HL-60 (cell line): Measurements from ENCODE around the gene UEVLD.

ENCODE experiments used
- DNase-seq, 2 experiments: peaks; one replicate each; pipeline ENCODE4 v3.0.0-alpha.2; 2010 to 2020; ENCODE audit warnings: low read depth in 1 of 2, low spot score in 1 of 2
- H3K27ac ChIP-seq: fragments of 250-450 bp; sonication (Bioruptor Pico); replicated peaks from 2 replicates; pipeline ENCODE4 v1.5.1; 2020; ENCODE audit warnings: mild to moderate bottlenecking, moderate library complexity
- H3K27me3 ChIP-seq: fragments of 250-450 bp; sonication (Bioruptor Pico); 2 replicates; pipeline ENCODE4 v1.5.1; 2021; ENCODE audit warnings: mild to moderate bottlenecking, moderate library complexity; ENCODE audit not compliant: insufficient read depth, poor library complexity, severe bottlenecking
- H3K4me3 ChIP-seq: replicated peaks from 2 replicates; pipeline ENCODE4 v1.5.1; 2011; ENCODE audit warnings: mild to moderate bottlenecking, control low read depth, low read length; ENCODE audit not compliant: insufficient read depth
- GABPA ChIP-seq: IDR thresholded peaks from 2 replicates; pipeline ENCODE4 v1.6.1; 2012; ENCODE audit warnings: low read depth
- POLR2AphosphoS5 ChIP-seq: IDR thresholded peaks from 2 replicates; pipeline ENCODE4 v1.6.1; 2012; ENCODE audit warnings: low read depth
- SPI1 ChIP-seq: IDR thresholded peaks from 2 replicates; pipeline ENCODE4 v1.6.1; 2012; ENCODE audit warnings: low read depth, mild to moderate bottlenecking, borderline replicate concordance
- TF ChIP-seq, protein P1 (sequence below): IDR thresholded peaks from one replicate; pipeline ENCODE4 v1.5.1; 2011; ENCODE audit warnings: low read length, control low read depth, inconsistent platforms; ENCODE audit not compliant: insufficient read depth
- TF ChIP-seq, protein P2 (sequence below): IDR thresholded peaks from 2 replicates; pipeline ENCODE4 v1.6.1; 2012; ENCODE audit warnings: low read depth; ENCODE audit not compliant: insufficient replicate concordance

UEVLD gene

DNA sequence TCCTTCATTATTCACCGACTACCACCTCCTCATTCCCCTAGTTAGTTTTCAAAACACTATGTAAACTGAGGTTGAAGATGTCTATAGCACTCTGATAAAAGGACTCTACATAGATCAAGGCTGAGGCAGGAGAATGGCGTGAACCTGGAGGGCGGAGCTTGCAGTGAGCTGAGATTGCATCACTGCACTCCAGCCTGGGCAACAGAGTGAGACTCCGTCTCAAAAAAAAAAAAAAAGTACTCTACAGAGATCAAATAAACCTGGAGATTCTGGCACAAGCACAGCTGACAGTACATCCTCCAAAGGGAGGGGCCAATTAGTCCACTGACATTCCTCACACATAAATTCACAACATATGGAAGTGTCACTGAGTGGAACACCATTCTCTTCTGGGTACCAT lies 92.8 kb downstream of the UEVLD start:
- TF ChIP-seq, protein P1, sequence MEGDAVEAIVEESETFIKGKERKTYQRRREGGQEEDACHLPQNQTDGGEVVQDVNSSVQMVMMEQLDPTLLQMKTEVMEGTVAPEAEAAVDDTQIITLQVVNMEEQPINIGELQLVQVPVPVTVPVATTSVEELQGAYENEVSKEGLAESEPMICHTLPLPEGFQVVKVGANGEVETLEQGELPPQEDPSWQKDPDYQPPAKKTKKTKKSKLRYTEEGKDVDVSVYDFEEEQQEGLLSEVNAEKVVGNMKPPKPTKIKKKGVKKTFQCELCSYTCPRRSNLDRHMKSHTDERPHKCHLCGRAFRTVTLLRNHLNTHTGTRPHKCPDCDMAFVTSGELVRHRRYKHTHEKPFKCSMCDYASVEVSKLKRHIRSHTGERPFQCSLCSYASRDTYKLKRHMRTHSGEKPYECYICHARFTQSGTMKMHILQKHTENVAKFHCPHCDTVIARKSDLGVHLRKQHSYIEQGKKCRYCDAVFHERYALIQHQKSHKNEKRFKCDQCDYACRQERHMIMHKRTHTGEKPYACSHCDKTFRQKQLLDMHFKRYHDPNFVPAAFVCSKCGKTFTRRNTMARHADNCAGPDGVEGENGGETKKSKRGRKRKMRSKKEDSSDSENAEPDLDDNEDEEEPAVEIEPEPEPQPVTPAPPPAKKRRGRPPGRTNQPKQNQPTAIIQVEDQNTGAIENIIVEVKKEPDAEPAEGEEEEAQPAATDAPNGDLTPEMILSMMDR, result no peak
- TF ChIP-seq SPI1, result no peak
- TF ChIP-seq, protein P2, sequence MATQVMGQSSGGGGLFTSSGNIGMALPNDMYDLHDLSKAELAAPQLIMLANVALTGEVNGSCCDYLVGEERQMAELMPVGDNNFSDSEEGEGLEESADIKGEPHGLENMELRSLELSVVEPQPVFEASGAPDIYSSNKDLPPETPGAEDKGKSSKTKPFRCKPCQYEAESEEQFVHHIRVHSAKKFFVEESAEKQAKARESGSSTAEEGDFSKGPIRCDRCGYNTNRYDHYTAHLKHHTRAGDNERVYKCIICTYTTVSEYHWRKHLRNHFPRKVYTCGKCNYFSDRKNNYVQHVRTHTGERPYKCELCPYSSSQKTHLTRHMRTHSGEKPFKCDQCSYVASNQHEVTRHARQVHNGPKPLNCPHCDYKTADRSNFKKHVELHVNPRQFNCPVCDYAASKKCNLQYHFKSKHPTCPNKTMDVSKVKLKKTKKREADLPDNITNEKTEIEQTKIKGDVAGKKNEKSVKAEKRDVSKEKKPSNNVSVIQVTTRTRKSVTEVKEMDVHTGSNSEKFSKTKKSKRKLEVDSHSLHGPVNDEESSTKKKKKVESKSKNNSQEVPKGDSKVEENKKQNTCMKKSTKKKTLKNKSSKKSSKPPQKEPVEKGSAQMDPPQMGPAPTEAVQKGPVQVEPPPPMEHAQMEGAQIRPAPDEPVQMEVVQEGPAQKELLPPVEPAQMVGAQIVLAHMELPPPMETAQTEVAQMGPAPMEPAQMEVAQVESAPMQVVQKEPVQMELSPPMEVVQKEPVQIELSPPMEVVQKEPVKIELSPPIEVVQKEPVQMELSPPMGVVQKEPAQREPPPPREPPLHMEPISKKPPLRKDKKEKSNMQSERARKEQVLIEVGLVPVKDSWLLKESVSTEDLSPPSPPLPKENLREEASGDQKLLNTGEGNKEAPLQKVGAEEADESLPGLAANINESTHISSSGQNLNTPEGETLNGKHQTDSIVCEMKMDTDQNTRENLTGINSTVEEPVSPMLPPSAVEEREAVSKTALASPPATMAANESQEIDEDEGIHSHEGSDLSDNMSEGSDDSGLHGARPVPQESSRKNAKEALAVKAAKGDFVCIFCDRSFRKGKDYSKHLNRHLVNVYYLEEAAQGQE, result no peak
- TF ChIP-seq POLR2AphosphoS5, result no peak
- no peak for TF ChIP-seq GABPA
- Histone ChIP-seq H3K4me3 (no peak overlapping the region), H3K27me3 (no peaks in the 10 kb centered on the region), H3K27ac (no peak overlapping the region)
- DNase-seq, result no peak

DNA sequence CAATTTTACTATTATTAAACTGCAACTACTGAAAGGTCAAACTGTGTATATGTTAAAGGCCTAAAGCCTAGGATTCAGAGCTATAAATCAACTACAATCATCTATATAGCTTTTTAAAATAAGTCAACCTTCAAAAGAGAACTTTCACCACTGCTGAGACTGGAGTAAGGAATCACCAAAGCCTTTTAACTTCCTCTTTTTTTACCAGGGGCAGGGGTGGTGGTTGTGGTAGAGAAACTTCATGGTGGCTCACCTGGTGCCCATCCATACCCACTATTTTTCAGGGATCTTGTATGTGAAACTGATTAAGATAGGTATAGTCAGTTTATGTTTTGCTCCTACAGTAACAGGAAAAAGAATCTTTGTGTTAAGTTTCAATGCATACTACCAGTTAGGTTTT lies 93.3 kb downstream of the UEVLD start:
- no peak overlapping the region for H3K4me3 ChIP-seq
- H3K27me3 ChIP-seq, result no peaks in the 10 kb centered on the region
- TF ChIP-seq, protein P2, result no peak
- TF ChIP-seq GABPA, result no peak
- TF ChIP-seq, protein P1, result no peak
- peak in 1 of 2 experiments; percentile 23 for DNase-seq
- H3K27ac ChIP-seq, result no peak overlapping the region

DNA sequence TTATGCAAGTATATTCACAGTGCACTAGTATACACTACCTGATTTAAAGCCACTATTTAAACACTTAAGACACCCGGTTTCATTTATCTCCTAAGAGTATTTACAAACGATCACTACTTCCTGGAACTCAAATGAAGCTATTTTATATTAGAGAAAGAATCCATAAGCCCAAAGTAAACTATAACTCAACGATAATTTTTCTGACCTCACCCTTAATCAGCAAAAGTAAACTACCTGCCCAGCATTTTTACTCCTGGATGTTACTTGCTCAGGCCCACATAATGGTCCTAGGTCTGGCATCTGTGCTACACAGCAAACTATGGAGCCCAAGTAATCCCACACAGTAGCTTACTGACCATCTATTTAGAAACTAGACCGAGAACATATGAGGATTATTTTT lies 95.2 kb downstream of the UEVLD start:
- Histone ChIP-seq H3K27ac (no peak overlapping the region), H3K4me3 (no peak overlapping the region), H3K27me3 (no peaks in the 10 kb centered on the region)
- DNase-seq, result no peak
- TF ChIP-seq, protein P2, result no peak
- TF ChIP-seq GABPA, result no peak
- TF ChIP-seq SPI1, result no peak
- TF ChIP-seq, protein P1, result no peak
- TF ChIP-seq POLR2AphosphoS5, result no peak
